IMR-90 (cell line): Measurements from ENCODE around the gene CTDP1. TPM values are rescaled to one million over a fixed set of nuclear protein-coding genes. Genes with fewer than 3 reads are reported as not detected.

ENCODE experiments used
- ATAC-seq: fragments of 200-7000 bp; cut with Tn5 transposase; 2 replicates; pipeline ENCODE4 v1.9.1; 2020; ENCODE audit warnings: low read depth, mild to moderate bottlenecking, moderate library complexity
- BruUV-seq: library from RNA; stranded (reverse); fragments of 400-500 nt; replicated peaks from 2 replicates; lab custom pipeline; 2021; lab: Mats Ljungman, UMichigan
- CTCF ChIA-PET: fragments of 300-600 bp; formaldehyde crosslinking; extraction: SDS; loops from one replicate; lab custom pipeline; 2021; ENCODE audit warnings: antibody characterized with exemption; lab: Yijun Ruan, JAX
- POLR2A ChIA-PET: fragments of 300-600 bp; sonication (Branson Sonifier 250); formaldehyde crosslinking; loops from one replicate; lab custom pipeline; 2022; ENCODE audit warnings: antibody characterized with exemption; ENCODE audit not compliant: unreplicated experiment; lab: Charles Lee
- DNase-seq: peaks from one replicate; pipeline ENCODE4 v3.0.0; 2013
- H2AFZ ChIP-seq: replicated peaks from 2 replicates; pipeline ENCODE3; 2013; ENCODE audit warnings: low read length, mild to moderate bottlenecking; ENCODE audit not compliant: poor library complexity
- H2AK5ac ChIP-seq: 2 replicates; pipeline ENCODE4 v1.6.1; 2013; ENCODE audit warnings: low read depth, low read length, inconsistent platforms
- H2AK9ac ChIP-seq: replicated peaks from 2 replicates; pipeline ENCODE3; 2013; ENCODE audit warnings: mild to moderate bottlenecking, low read depth, low read length, moderate library complexity; ENCODE audit not compliant: poor library complexity
- H2BK120ac ChIP-seq: 2 replicates; pipeline ENCODE4 v1.6.1; 2013; ENCODE audit warnings: low read depth, low read length, inconsistent platforms
- H2BK15ac ChIP-seq: 3 replicates; pipeline ENCODE4 v1.6.1; 2013; ENCODE audit warnings: low read depth, low read length, inconsistent platforms
- H2BK20ac ChIP-seq: 2 replicates; pipeline ENCODE4 v1.6.1; 2013; ENCODE audit warnings: low read depth, mild to moderate bottlenecking, inconsistent platforms, low read length, moderate library complexity
- H2BK5ac ChIP-seq: 2 replicates; pipeline ENCODE4 v1.6.1; 2013; ENCODE audit warnings: mild to moderate bottlenecking, low read depth, low read length, inconsistent platforms; ENCODE audit not compliant: poor library complexity, severe bottlenecking
- H3K14ac ChIP-seq: replicated peaks from 2 replicates; pipeline ENCODE4 v1.6.1; 2013; ENCODE audit warnings: low read depth, low read length, inconsistent platforms
- H3K18ac ChIP-seq: 2 replicates; pipeline ENCODE4 v1.6.1; 2013; ENCODE audit warnings: low read depth, low read length, control low read depth
- H3K23ac ChIP-seq: 2 replicates; pipeline ENCODE4 v1.6.1; 2013; ENCODE audit warnings: low read depth, low read length, inconsistent platforms
- H3K27ac ChIP-seq: 2 replicates; pipeline ENCODE4 v1.5.1; 2013; ENCODE audit warnings: mild to moderate bottlenecking, control low read depth, low read length; ENCODE audit not compliant: insufficient read depth
- H3K27me3 ChIP-seq: 2 replicates; pipeline ENCODE4 v1.6.1; 2013; ENCODE audit warnings: low read length; ENCODE audit not compliant: control insufficient read depth, insufficient read depth
- H3K36me3 ChIP-seq: 2 replicates; pipeline ENCODE4 v1.6.1; 2013; ENCODE audit warnings: low read length, mixed read lengths; ENCODE audit not compliant: control insufficient read depth, insufficient read depth
- H3K4ac ChIP-seq: 2 replicates; pipeline ENCODE4 v1.6.1; 2013; ENCODE audit warnings: low read depth, low read length, inconsistent platforms
- H3K4me1 ChIP-seq: 2 replicates; pipeline ENCODE4 v1.6.1; 2013; ENCODE audit warnings: low read length, mixed read lengths; ENCODE audit not compliant: control insufficient read depth, insufficient read depth
- H3K4me2 ChIP-seq: 2 replicates; pipeline ENCODE4 v1.6.1; 2013; ENCODE audit warnings: low read depth, mild to moderate bottlenecking, control low read depth, low read length, moderate library complexity
- H3K4me3 ChIP-seq: 2 replicates; pipeline ENCODE4 v1.5.1; 2013; ENCODE audit warnings: low read depth, mild to moderate bottlenecking, control low read depth, low read length, moderate library complexity; ENCODE audit not compliant: insufficient read depth
- H3K56ac ChIP-seq: 2 replicates; pipeline ENCODE4 v1.6.1; 2013; ENCODE audit warnings: low read length, inconsistent platforms; ENCODE audit not compliant: insufficient read depth; ENCODE audit errors: extremely low read depth
- H3K79me1 ChIP-seq, 2 experiments: 2 replicates each; pipeline ENCODE4 v1.6.1; 2013; ENCODE audit warnings: low read length in 2 of 2, inconsistent platforms in 1 of 2, low read depth in 1 of 2
- H3K9ac ChIP-seq: 2 replicates; pipeline ENCODE4 v1.6.1; 2013; ENCODE audit warnings: low read depth, low read length, control low read depth
- H3K9me1 ChIP-seq: 2 replicates; pipeline ENCODE4 v1.6.1; 2013; ENCODE audit warnings: low read length, inconsistent platforms; ENCODE audit not compliant: insufficient read depth
- H3K9me3 ChIP-seq: 2 replicates; pipeline ENCODE4 v1.6.1; 2013; ENCODE audit warnings: low read length; ENCODE audit not compliant: control insufficient read depth, insufficient read depth
- H4K20me1 ChIP-seq: 2 replicates; pipeline ENCODE4 v1.6.1; 2013; ENCODE audit warnings: low read length, inconsistent platforms; ENCODE audit not compliant: insufficient read depth
- H4K5ac ChIP-seq: 2 replicates; pipeline ENCODE4 v1.6.1; 2013; ENCODE audit warnings: mild to moderate bottlenecking, low read depth, low read length, control low read depth
- H4K8ac ChIP-seq, 2 experiments: 2 replicates each; pipeline ENCODE4 v1.6.1; 2013; ENCODE audit warnings: low read depth in 2 of 2, low read length in 2 of 2, control low read depth in 1 of 2, inconsistent platforms in 1 of 2
- H4K91ac ChIP-seq: 2 replicates; pipeline ENCODE4 v1.6.1; 2013; ENCODE audit warnings: low read depth, low read length, inconsistent platforms; ENCODE audit not compliant: insufficient read depth
- BHLHE40 ChIP-seq: fragments of 150-350 bp; IDR thresholded peaks from 2 replicates; pipeline ENCODE4 v1.6.1; 2016; ENCODE audit warnings: mild to moderate bottlenecking, low read depth, low read length
- CEBPB ChIP-seq: IDR thresholded peaks from 2 replicates; pipeline ENCODE4 v1.6.1; 2012; ENCODE audit warnings: low read depth, low read length, improper control_type of control experiment
- CHD1 ChIP-seq: IDR thresholded peaks from 2 replicates; pipeline ENCODE4 v1.6.1; 2012; ENCODE audit warnings: low read depth, low read length, improper control_type of control experiment
- CTCF ChIP-seq: conservative IDR thresholded peaks from 2 replicates; pipeline ENCODE4 v1.5.1; 2012; ENCODE audit warnings: mild to moderate bottlenecking, low read depth, low read length, improper control_type of control experiment
- FOS ChIP-seq: fragments of 150-350 bp; IDR thresholded peaks from 2 replicates; pipeline ENCODE4 v1.6.1; 2016; ENCODE audit warnings: low read depth, low read length
- MAFK ChIP-seq: IDR thresholded peaks from 2 replicates; pipeline ENCODE4 v1.6.1; 2012; ENCODE audit warnings: low read depth, low read length, improper control_type of control experiment
- MAZ ChIP-seq: IDR thresholded peaks from 2 replicates; pipeline ENCODE4 v1.6.1; 2012; ENCODE audit warnings: low read depth, mild to moderate bottlenecking, low read length, improper control_type of control experiment, moderate library complexity, borderline replicate concordance
- MXI1 ChIP-seq: IDR thresholded peaks from 2 replicates; pipeline ENCODE4 v1.6.1; 2012; ENCODE audit warnings: low read depth, mild to moderate bottlenecking, low read length, moderate library complexity, borderline replicate concordance
- NFE2L2 ChIP-seq: fragments of 150-350 bp; IDR thresholded peaks from 2 replicates; pipeline ENCODE4 v1.6.1; 2016; ENCODE audit warnings: low read depth, mild to moderate bottlenecking, low read length
- POLR2A ChIP-seq: IDR thresholded peaks from 2 replicates; pipeline ENCODE4 v1.6.1; 2012; ENCODE audit warnings: mild to moderate bottlenecking, low read depth, low read length
- RCOR1 ChIP-seq: IDR thresholded peaks from 2 replicates; pipeline ENCODE4 v1.6.1; 2012; ENCODE audit warnings: mild to moderate bottlenecking, low read length, improper control_type of control experiment; ENCODE audit not compliant: insufficient replicate concordance
- RFX5 ChIP-seq: IDR thresholded peaks from 2 replicates; pipeline ENCODE4 v1.8.0; 2012; ENCODE audit warnings: low read depth, mild to moderate bottlenecking, low read length, moderate library complexity
- SMC3 ChIP-seq: fragments of 150-350 bp; IDR thresholded peaks from 2 replicates; pipeline ENCODE4 v1.6.1; 2016; ENCODE audit warnings: low read depth, mild to moderate bottlenecking, antibody characterized with exemption, low read length, moderate library complexity
- USF2 ChIP-seq: fragments of 150-350 bp; IDR thresholded peaks from 2 replicates; pipeline ENCODE4 v1.6.1; 2017; ENCODE audit warnings: mild to moderate bottlenecking, antibody characterized with exemption, low read length, low read depth
- WGBS, 2 experiments: methylation state at CpG; one replicate each; pipeline versions ENCODE4 v1.1.5 to v1.1.7; 2013; ENCODE audit warnings: missing lambda C conversion rate in 2 of 2; ENCODE audit not compliant: insufficient read length in 1 of 2; ENCODE audit errors: extremely low coverage in 2 of 2; 5-methylcytosine and 5-hydroxymethylcytosine counted together
- dilution Hi-C: fragments of 300-500 bp; cut with HindIII; formaldehyde crosslinking; loops from one replicate; pipeline ENCODE4 v1.14.3; 2018; ENCODE audit warnings: low sequenced_read_pairs; ENCODE audit not compliant: unreplicated experiment
- in situ Hi-C: fragments of 300-500 bp; cut with MboI; formaldehyde crosslinking; loops from 3 replicates; pipeline ENCODE4 v1.14.3; 2019; ENCODE audit warnings: low sequenced_read_pairs, inconsistent platforms, mixed read lengths
- intact Hi-C: fragments of 100-400 bp; cut with micrococcal nuclease; formaldehyde crosslinking; loops from 2 replicates; pipeline ENCODE4 v1.10.0; 2022
- polyA plus RNA-seq, 3 experiments: library from polyadenylated mRNA; depleted of rRNA; stranded (reverse); fragments of >200 nt; gene quantifications; 2 replicates each; pipeline ENCODE4 v1.2.3, GENCODE V29; 2012; ENCODE audit warnings: low replicate concordance in 1 of 3
- total RNA-seq: library from RNA; depleted of rRNA; stranded (reverse); fragments of >200 nt; gene quantifications from 2 replicates; pipeline ENCODE4 v1.2.3, GENCODE V29; 2012
- TF ChIP-seq, protein P1 (sequence below): fragments of 150-350 bp; IDR thresholded peaks from 2 replicates; pipeline ENCODE4 v1.6.1; 2016; ENCODE audit warnings: low read depth, mild to moderate bottlenecking, low read length, moderate library complexity, borderline replicate concordance

The CTDP1 gene
- total and polyA plus RNA-seq, 2 of the 4 experiments (the other 2 are of a cell fraction): 13.4 to 17.6 TPM

DNA sequence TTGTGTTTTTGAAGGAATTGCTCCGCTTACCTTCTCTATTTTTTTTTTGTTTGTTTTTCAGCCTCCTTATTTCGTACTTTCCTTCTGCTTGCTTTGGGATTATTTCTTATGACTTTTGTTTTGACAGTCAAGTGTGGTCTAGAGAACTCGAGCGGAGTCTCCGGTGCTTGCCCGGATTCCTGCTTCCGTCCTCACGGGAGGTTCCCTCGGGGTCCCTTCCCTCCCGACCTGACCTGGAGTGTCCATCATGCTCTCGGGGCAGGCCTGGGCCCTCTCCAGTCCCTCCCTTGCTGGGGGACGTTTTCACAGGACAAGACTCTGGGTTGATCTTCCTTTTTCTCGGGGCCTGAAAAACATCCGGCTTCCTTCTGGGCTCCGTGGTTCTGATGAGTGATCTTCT lies 45.9 kb downstream of the CTDP1 start:
- H3K27ac ChIP-seq: no peak overlapping the region
- H4K20me1 ChIP-seq: no peaks in the 10 kb centered on the region
- ChIA-PET CTCF (no interaction called here), POLR2A (no interaction called here)
- in situ Hi-C loops: no loop called here
- no peak overlapping the region for H3K14ac ChIP-seq
- H2AK5ac ChIP-seq: no peak overlapping the region
- H3K9me3 ChIP-seq: peaks cover 15% of the 10 kb centered on the region; the same call in 1 of the 2 replicates
- WGBS, 2 experiments: 98% methylated on average over 7 of the region's 15 CpGs; no CpG with 5 or more reads in 1 of the 2 experiments
- intact Hi-C loops: no loop called here
- no TSS peak for BruUV-seq
- H4K91ac ChIP-seq: no peak overlapping the region
- H4K8ac ChIP-seq: no peak overlapping the region
- no peaks in the 10 kb centered on the region for H3K27me3 ChIP-seq
- dilution Hi-C loops: no loop called here
- no peak overlapping the region for H2BK120ac ChIP-seq
- no peak overlapping the region for H2BK20ac ChIP-seq
- ATAC-seq: no peak
- H4K5ac ChIP-seq: no peak overlapping the region
- no peak overlapping the region for H3K23ac ChIP-seq
- H3K79me1 ChIP-seq: peaks cover 16 to 53% of the 10 kb centered on the region in 2 experiments
- H3K4me3 ChIP-seq: no peak overlapping the region
- H2BK5ac ChIP-seq: no peak overlapping the region
- TF ChIP-seq MXI1: no peak
- no peak for TF ChIP-seq RCOR1
- TF ChIP-seq FOS: no peak
- TF ChIP-seq MAFK: no peak
- TF ChIP-seq NFE2L2: no peak
- TF ChIP-seq SMC3: no peak
- no peak for TF ChIP-seq USF2
- no peak for TF ChIP-seq CTCF
- TF ChIP-seq POLR2A: no peak
- no peak for TF ChIP-seq CHD1
- TF ChIP-seq, protein P1, sequence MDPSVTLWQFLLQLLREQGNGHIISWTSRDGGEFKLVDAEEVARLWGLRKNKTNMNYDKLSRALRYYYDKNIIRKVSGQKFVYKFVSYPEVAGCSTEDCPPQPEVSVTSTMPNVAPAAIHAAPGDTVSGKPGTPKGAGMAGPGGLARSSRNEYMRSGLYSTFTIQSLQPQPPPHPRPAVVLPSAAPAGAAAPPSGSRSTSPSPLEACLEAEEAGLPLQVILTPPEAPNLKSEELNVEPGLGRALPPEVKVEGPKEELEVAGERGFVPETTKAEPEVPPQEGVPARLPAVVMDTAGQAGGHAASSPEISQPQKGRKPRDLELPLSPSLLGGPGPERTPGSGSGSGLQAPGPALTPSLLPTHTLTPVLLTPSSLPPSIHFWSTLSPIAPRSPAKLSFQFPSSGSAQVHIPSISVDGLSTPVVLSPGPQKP: no peak
- no peak for TF ChIP-seq RFX5
- TF ChIP-seq MAZ: no peak
- no peak for TF ChIP-seq BHLHE40
- no peak for TF ChIP-seq CEBPB
- no peaks in the 10 kb centered on the region for H3K4me1 ChIP-seq
- peaks cover 58% of the 10 kb centered on the region for H3K36me3 ChIP-seq
- no peak overlapping the region for H3K4me2 ChIP-seq
- no peak overlapping the region for H3K56ac ChIP-seq
- H2AK9ac ChIP-seq: no peak overlapping the region
- no peak overlapping the region for H3K9ac ChIP-seq
- no peak overlapping the region for H3K18ac ChIP-seq
- no peak overlapping the region for H2BK15ac ChIP-seq
- no peak overlapping the region for H2AFZ ChIP-seq
- peaks cover 3% of the 10 kb centered on the region for H3K9me1 ChIP-seq
- no peak for DNase-seq
- H3K4ac ChIP-seq: no peak overlapping the region
